Endothelial cell of hepatic sinusoid (primary cell): ENCODE results near the gene NRAS.

ENCODE experiments used
- in situ Hi-C: cut with HindIII; loops from 2 replicates; pipeline ENCODE4 v1.10.0; 2017; ENCODE audit warnings: low sequenced_read_pairs

Gene NRAS

DNA sequence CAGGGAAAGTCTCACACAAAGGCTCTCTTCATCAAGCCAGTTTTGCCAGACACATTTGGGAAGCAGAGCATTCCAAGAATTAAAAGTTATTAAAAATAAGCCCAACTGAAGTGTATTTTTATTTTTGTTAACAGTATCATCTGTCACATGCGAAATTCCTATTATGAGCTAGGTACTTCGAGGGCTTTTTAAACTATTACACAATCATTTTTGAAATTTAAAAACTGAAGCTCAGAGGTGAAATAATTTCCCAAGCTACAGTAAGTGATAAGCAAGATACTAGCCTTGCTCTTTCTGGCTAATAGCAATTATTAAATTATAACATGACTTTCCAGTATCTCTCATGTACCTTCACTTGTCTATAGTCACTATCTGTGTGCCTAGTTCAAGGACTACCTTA, 12.0 kb upstream of the NRAS start:
- in situ Hi-C loops: no loop called here

DNA sequence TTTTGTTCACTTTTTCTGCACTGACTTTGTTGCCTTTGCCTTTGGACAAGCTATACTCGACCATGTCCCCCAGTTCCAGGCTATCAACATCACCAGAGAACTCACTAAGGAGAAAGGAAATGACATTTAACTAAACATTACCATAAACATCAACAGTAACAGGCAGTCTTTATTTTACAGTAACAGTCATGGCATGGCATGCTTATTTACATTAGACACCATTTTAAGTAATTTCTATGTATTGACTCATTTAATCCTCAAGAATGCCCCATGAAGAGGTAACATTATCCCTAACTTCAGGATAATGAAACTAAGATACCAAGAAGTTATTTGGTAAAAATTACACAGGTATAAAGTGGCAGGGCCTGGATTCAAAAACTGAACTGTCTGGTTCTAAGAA, 8.7 kb upstream of the NRAS start:
- in situ Hi-C loops: no loop called here

DNA sequence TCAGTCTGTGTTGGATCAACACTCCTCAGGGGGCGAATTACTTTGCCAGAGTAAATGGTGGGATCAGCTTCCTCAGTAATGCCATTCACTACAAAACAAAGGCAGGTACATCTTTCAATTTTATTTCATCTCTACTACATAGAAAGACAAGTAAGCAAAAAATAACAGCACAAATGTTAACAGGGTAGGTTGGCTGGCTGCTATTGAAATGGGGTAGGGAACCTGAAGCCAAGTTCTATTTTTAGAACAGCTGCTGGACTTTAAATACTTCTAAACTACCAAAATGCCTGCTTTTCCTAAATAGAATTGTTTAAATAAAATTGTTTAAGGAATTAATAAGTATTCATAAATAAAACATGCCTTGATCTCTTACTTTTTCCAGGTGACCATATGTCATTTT, 7.3 kb upstream of the NRAS start:
- in situ Hi-C loops: no loop called here

DNA sequence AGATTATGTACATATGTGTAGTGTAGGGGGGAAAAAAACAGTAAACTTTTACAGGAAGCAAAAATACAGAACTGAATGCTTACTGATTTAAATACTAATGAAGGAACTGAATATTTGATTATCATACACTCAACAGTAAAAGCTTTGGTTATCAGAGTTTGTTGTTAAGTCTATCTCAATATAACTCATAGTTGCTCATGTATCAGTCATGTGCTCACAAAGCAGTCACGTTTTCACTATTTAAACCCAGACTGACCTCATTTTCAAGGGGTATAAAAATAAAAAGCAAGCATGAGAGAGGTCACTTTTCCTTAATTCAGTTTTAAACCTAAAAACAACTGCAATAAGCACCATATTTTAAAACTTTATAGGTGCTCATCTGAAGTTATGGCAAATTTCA, 6.9 kb upstream of the NRAS start:
- in situ Hi-C loops: no loop called here

DNA sequence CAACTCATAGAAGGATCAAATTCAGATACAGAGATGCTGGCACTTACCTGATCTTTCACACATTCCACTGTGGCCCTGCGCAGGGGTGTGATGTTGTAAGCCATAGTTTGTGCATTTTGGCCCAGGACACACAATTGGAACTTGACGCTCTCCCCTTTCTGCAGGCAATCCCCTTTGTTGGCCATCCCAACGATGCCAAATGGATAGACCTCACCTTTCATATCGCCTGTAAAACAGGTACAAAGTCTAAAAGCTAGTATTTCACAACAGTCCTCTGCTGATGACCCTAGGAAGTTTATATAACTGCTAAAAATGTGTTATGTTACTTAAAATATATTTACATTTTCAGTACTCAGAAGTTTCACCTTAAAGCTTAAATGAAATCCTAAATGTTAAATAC, 3.9 kb upstream of the NRAS start:
- in situ Hi-C loops: no loop called here

DNA sequence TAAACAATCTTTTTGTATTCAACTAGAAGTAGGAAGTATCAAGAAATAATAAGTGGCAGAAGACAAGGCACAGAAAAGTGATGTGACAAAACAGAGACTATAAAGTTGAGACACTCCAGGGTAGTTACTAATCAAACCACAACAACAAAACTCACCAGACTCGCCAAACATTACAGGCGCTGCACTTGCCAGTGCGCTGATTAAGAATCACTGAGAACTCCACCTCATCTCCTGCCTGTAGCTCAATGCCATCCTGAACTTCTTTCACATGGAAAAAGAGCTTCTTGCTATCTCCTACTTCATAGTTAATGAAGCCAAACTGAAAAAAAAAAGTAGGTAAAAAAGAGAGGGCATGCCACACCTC, 2.8 kb upstream of the NRAS start:
- in situ Hi-C loops: no loop called here

DNA sequence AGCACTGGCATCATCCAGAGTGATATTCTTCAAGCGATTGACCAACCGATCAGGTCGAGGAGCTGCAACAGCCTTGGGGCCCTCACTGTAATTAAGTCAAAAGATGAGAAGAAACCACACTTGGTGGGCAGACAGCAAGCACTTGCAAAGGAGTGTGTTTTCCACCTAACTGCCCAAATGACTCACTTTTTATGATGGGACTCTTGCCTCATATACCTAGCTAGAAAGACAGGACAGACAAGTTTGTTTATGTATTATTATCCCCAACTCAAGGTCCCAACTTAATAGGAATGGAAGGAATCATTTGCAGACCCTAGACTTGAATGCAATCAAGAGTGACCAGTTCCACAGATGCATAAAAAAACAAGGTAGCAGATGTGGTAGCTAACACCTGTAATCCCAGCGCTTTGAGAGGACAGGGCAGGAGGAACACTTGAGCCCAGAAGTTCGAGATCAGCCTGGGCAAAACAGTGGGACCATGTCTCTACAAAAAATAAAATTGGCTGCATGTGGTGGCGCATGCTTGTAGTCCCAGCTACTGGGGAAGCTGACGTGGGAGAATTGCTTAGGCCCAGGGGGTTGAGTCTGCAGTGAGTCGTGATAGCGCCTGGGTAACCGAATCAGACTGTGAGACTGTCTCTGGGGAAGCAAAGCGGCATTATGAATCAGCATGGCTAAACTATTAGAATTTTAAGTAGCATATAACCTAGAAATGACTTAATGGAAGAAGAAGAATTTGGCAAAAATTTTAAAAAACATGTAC, 2.3 kb upstream of the NRAS start:
- in situ Hi-C loops: no loop called here

DNA sequence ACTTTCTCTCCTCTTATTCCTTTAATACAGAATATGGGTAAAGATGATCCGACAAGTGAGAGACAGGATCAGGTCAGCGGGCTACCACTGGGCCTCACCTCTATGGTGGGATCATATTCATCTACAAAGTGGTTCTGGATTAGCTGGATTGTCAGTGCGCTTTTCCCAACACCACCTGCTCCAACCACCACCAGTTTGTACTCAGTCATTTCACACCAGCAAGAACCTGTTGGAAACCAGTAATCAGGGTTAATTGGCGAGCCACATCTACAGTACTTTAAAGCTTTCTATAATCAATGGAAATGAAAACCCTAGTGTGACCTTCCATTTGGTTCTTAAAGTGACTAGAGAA, 643 bp downstream of the NRAS start:
- in situ Hi-C loops: no loop called here

DNA sequence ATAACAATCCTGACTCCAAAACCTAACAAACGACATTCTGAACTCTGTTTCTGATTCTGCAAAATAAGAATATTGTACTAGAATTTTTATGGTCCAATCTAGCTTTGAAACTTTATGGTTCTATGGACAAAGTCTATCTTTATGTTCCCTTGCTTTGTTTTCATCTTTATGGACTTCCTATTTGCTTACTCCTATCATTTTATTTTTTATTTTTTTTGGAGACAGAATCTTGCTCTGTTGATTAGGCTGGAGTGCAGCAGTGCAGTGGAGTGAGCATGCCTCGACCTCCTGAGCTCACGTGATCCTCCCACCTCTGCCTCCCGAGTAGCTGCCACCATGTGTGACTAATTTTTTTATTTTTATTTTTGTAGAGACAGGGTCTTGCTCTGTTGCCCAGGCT, 3.6 kb downstream of the NRAS start:
- in situ Hi-C loops: no loop called here

DNA sequence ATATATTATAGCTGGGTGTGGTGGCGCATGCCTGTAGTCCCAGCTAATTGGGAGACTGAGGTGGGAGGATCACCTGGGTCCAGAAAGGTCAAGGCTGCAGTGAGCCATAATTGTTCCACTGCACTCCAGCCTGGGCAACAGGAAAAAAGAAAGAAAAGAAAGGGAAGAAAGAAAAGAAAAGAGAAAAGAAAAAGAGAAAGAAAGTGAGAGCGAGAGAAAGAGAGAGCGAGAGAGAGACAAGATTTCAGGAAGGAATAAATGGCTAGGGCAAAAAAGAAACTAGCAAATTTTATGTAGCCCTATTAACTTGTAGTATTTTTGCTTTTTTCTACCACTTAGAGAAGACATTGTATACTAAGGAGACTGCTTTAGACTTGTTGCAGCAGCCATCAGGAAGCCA, 6.2 kb downstream of the NRAS start:
- in situ Hi-C loops: no loop called here

DNA sequence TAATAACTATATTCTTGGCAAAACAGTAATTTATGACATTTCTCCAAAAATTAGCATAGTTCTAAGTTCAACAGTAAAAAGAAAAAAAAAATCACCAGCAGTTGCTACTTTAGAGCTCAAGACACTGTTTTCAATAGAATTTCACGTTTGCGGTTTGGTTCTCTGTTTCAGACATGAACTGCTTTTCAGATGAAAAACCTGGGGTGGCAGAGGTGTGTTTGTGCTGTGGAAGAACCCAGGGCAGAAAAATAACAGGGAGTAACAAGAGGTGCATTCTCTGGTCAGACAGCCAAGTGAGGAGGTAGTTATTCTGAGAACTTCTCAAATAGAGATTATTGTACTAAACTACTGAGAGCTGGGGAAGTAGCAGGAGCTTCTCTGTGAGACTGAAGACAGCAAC, 9.0 kb downstream of the NRAS start:
- in situ Hi-C loops: no loop called here

DNA sequence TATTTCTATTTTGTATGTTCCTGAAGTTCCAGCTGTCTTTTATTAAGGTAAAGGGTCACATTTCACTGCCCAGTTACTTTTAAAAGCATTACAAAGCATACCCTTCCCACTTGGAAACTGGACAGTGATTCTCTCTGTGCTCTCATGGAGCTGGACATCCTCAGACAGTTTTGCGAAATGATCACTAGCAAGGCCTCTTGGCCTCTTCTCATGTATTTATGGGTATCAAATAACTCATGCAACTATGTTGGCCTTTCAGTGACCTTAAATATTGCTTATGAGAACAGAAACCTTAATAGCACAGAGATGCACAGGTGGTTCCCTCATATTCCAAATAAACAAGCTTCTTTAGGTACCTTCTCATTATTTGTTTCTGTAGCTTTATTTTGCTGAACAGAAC, 13.3 kb downstream of the NRAS start:
- in situ Hi-C loops: no loop called here

DNA sequence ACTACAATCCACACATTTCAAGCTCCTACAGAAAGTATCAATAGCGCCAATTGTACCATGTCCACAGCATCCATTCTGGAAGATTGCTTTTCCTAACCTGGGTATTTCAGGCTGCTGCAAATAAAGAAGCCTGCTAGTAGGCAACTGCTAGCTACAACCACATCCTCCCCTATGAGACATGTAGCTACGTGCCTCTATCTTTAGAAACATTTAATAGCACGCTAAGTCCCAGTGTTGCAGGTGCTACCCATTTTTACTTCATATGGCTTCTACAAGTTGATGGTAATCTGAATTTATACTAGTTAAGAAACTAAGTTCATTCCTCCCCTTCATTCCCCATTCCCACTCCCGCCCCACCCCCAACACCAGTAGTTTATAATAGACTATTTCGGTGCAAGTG, 13.8 kb downstream of the NRAS start:
- in situ Hi-C loops: no loop called here

DNA sequence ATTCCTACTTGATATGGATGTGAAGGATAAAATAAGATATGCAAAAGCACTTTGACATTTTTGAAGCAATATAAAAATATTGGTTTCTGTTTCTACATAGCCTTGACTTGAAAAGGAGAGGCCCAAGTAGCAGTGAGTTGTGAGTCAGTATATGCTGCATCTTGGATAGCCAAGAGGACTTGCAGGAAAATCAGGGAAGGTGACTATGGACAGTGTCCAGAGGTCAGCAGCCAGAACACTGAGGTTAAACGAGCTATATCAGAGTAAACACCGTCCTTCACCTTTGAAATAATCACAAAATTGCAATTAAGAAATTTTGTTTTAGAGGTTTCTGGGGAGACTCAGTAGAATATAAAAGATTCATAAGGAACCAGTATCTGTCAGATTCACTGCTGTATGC, 14.6 kb downstream of the NRAS start:
- in situ Hi-C loops: no loop called here

DNA sequence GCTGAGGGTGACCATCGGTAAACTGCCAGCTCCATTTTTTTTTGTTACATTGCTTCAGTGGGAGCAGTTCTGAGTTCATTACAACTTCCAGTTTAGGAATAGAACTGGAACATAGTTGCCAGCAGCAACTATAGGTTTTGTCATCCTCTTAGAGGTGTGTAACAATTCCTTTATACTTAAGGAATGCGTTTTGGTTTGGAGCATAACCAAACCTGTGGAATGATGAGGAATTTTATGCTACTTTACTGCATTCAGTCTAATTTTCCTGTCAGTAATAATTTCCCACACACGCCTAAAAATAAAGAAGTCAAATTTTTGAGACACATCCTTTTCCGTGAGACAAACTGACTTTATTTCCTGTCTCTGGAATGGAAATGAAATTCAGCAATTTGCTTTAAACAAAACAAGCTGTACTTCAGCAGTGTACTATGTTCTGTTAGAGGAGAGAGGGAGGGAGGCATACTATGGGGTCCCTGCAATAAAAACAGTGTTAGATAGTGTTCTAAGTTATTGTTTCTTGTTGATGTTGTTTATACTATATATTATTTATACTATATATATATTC, 16.5 kb downstream of the NRAS start:
- in situ Hi-C loops: no loop called here

DNA sequence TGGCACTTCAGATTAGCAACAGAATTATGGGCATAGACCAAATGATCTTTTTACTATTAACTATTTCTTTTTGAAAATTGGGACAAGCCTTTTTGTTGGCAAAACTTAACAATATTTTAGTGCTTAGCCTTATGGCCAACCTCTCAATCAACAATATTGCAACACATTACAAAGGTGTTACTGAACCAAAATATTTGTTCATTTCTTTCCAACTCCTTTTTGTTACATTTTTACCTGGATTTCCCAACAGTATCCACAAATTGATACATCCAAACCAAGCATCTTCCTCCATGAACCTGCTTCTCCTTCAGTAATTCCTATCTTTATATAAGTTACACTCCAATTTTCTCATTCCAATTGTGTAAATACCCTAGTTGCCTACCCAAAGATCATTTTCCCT, 19.8 kb downstream of the NRAS start:
- in situ Hi-C loops: no loop called here

DNA sequence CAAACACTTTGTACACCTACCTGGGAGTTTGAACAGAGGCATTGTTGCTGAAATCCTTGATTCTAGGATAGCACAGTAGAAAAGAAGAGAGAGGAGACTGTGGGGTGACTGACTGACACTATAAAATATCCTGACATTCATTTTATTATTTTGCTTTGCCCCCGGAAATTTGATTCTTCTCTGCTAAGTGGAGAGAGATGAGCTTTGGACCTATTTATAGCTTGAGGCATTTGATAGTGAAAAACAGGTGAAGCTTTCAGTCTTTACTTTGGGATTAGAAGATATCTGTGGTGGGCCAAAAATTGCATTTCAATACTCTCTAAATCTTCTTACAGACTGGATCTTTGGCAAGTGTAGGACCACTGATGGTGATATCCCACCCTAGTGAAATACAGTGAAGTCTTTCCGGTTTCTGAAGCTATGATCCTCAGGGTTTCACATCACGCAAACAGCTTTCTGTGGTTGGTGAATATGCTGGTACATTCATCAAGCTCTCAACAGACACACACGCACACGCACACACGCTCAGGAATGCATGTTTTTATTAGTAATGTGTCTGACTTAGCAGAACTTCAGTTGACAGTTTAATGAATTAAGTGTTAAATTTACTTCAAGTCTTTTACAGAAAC, 21.0 kb downstream of the NRAS start, which contains the start of gene AMPD1:
AMPD1 (minus strand) TSS at position 117 of the 629 bp plus-strand sequence; CDS start at position 42, 75 bp downstream.
- in situ Hi-C loops: no loop called here

DNA sequence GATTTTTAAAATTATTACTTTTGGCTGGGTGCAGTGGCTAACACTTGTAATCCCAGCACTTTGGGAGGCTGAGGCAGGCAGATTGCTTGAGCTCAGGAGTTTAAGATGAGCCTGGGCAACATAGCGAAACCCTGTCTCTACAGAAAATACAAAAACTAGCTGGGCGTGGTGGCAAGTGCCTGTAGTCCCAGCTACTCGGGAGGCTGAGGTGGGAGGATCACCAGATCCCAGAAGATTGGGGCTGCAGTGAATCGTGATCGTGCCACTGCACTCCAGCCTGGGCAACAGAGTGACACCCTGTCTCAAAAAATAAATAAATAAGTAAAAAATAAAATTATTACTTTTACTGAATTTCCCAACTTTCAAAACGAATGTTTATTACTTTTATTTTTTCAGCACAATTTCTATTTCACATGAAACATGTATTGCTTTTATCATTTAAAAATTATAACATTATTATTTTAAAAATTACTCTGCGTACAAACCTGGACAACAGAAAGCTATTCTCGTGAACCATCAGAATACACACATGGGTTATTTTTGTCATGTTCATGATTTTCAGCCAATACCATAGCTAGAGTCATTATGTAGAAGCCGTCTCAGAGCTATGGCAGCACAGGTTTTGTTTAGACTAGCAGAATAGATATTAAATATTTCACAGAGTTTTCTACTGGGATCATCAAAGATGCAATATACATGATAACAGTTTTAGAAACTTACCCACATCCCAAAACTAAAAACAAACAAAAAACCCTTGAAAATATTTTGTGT, 21.8 kb downstream of the NRAS start:
- in situ Hi-C loops: no loop called here

DNA sequence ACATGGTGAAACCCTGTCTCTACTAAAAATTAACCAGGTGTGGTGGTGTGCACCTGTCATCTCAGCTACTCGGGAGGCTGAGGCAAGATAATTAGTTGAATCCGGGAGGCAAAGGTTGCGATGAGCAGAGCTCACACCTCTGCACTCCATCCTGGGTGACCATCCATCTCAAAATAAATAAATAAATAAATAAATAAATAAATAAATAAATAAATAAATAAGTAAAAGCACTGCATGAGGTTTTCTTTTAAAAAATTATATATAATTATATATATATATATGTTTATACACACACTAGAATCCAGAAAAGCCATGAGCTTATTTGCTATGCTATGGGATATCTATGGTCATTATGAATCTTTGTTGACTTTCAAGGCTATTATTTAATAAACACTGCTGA, 23.6 kb downstream of the NRAS start:
- in situ Hi-C loops: no loop called here

DNA sequence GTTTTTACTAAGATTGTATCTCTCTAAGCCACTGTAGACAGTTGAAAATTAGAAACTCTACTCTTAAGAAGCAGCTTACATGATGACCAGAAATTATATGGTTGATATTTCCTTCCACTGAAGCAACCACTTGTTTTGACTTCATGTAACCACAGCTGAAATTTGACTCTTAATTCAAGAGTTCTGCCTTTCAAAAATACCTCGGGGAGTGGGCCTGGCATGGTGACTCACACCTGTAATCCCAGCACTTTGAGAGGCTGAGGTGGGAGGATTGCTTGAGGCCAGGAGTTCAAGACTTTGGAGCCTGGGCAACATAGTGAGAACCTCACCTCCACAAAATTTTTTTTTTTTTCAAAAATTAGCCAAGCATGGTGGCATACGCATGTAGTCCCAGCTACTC, 25.5 kb downstream of the NRAS start:
- in situ Hi-C loops: no loop called here

DNA sequence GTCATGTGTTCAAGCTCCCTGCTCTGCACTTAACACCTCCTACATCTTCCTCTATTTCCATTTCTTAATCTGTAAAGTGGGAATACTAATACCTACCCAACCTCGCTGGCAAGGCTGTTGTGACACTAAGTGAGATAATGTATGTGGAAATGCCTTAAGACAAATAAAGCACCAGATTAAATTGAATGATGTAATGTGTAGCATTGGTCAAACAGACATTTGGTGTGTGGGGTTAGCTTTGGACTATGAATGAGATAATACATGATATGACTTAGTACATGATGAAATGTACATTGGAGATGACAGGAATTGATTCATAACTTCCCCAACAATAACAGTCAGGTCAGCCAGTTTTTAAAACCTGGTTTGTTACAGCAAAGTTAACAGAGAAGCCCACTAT, 26.4 kb downstream of the NRAS start:
- in situ Hi-C loops: no loop called here

DNA sequence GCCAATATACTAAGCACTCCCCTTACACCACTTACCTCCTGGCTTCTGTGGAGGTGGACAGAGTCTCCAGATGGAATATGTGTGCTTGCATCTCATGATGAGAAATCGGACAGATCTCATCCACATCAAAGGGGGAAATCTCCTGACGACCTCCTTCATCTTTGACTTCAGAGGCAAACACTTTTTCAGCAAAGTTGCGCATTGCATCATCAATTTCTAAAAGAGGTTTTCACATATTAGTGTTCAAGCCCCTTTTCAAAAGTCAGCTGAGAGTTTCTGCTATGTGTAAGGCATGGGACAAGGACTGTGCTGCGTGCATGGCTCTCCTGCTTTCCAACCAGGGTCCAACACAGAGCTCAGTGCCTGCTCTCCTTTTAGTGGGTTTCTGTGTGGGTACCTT, 28.0 kb downstream of the NRAS start:
- in situ Hi-C loops: no loop called here
